Endothelial cell (in vitro differentiated cells): Measurements from ENCODE around the gene FLT1. TPM values are rescaled to one million over a fixed set of nuclear protein-coding genes. Genes with fewer than 3 reads are reported as not detected.

Experiments used
- DNase-seq: peaks from one replicate; pipeline ENCODE4 v3.0.0; 2021; ENCODE audit warnings: low spot score
- H3K27ac Mint-ChIP-seq: one replicate; pipeline ENCODE4 v1.8.0; 2021; ENCODE audit warnings: mixed read lengths, inconsistent platforms; ENCODE audit not compliant: unreplicated experiment
- H3K27me3 Mint-ChIP-seq: one replicate; pipeline ENCODE4 v1.8.0; 2021; ENCODE audit warnings: mild to moderate bottlenecking, moderate library complexity, mixed read lengths, inconsistent platforms; ENCODE audit not compliant: unreplicated experiment
- H3K36me3 Mint-ChIP-seq: one replicate; pipeline ENCODE4 v1.8.0; 2021; ENCODE audit warnings: mild to moderate bottlenecking, low read depth, mixed read lengths, inconsistent platforms; ENCODE audit not compliant: unreplicated experiment
- H3K4me1 Mint-ChIP-seq: one replicate; pipeline ENCODE4 v1.8.0; 2021; ENCODE audit warnings: mild to moderate bottlenecking, mixed read lengths, inconsistent platforms; ENCODE audit not compliant: unreplicated experiment
- H3K4me3 Mint-ChIP-seq: one replicate; pipeline ENCODE4 v1.8.0; 2021; ENCODE audit warnings: mild to moderate bottlenecking, mixed read lengths, inconsistent platforms; ENCODE audit not compliant: unreplicated experiment
- H3K9me3 Mint-ChIP-seq: one replicate; pipeline ENCODE4 v1.8.0; 2021; ENCODE audit warnings: mixed read lengths, inconsistent platforms; ENCODE audit not compliant: unreplicated experiment
- CTCF ChIP-seq: fragments of 200-600 bp; sonication (generic); IDR thresholded peaks from one replicate; pipeline ENCODE4 v1.5.0; 2021; ENCODE audit warnings: antibody characterized with exemption; ENCODE audit not compliant: unreplicated experiment
- total RNA-seq: library from RNA; stranded (reverse); fragmentation: NEBNext Ultra II Directional; extraction: Animal tissue kit (Norgen Biotek cat#: 25700); gene quantifications from one replicate; pipeline ENCODE4 v1.2.1, GENCODE V29; 2021; ENCODE audit not compliant: unreplicated experiment

The FLT1 gene
- total RNA-seq, 1 donor from 2014 or later: 759 TPM

- Mint-ChIP-seq H3K9me3 (no peaks in the 10 kb centered on the region), H3K27ac (peak overlapping the region; percentile 10), H3K36me3 (peaks cover 60% of the 10 kb centered on the region), H3K4me1 (peaks cover 68% of the 10 kb centered on the region), H3K27me3 (peaks cover 3% of the 10 kb centered on the region), H3K4me3 (peak overlapping the region; percentile 33)
- TF ChIP-seq CTCF: no peak
- no peak for DNase-seq
These were observed 27.9 kb downstream of the FLT1 start for GRCh38 chr13:28467034-28467433.

GRCh38 chr13:28466151-28466550 lies 28.8 kb downstream of the FLT1 start:
- Mint-ChIP-seq H3K4me1 (peaks cover 63% of the 10 kb centered on the region), H3K36me3 (peaks cover 59% of the 10 kb centered on the region), H3K9me3 (no peaks in the 10 kb centered on the region), H3K27ac (peak overlapping the region; percentile 25), H3K4me3 (peak overlapping the region; percentile 28), H3K27me3 (peaks cover 3% of the 10 kb centered on the region)
- no peak for DNase-seq
- TF ChIP-seq CTCF: no peak

GRCh38 chr13:28464861-28465460 lies 30.0 kb downstream of the FLT1 start:
- Mint-ChIP-seq H3K27me3 (peaks cover 3% of the 10 kb centered on the region), H3K27ac (peak overlapping the region; percentile 38), H3K9me3 (no peaks in the 10 kb centered on the region), H3K4me1 (peaks cover 52% of the 10 kb centered on the region), H3K36me3 (peaks cover 61% of the 10 kb centered on the region), H3K4me3 (peak overlapping the region; percentile 13)
- no peak for DNase-seq
- TF ChIP-seq CTCF: no peak

GRCh38 chr13:28463481-28463880 lies 31.4 kb downstream of the FLT1 start:
- TF ChIP-seq CTCF: no peak
- Mint-ChIP-seq H3K36me3 (peaks cover 63% of the 10 kb centered on the region), H3K4me3 (no peak overlapping the region), H3K4me1 (peaks cover 54% of the 10 kb centered on the region), H3K9me3 (no peaks in the 10 kb centered on the region), H3K27me3 (peaks cover 2% of the 10 kb centered on the region), H3K27ac (no peak overlapping the region)
- DNase-seq: no peak

- peaks cover 51% of the 10 kb centered on the region for H3K4me1 Mint-ChIP-seq
- H3K27ac Mint-ChIP-seq: no peak overlapping the region
- H3K9me3 Mint-ChIP-seq: no peaks in the 10 kb centered on the region
- H3K27me3 Mint-ChIP-seq: no peaks in the 10 kb centered on the region
- TF ChIP-seq CTCF: no peak
- no peak for DNase-seq
- H3K4me3 Mint-ChIP-seq: peak overlapping the region; percentile 7
- peaks cover 68% of the 10 kb centered on the region for H3K36me3 Mint-ChIP-seq
These were observed 35.0 kb downstream of the FLT1 start for GRCh38 chr13:28459911-28460310.
